ENCODE measurements around the gene MED13. TPM values are rescaled to one million over a fixed set of nuclear protein-coding genes. Genes with fewer than 3 reads are reported as not detected.

The MED13 gene
- polyA plus RNA-seq, 3 donors, result 2.1 to 32.0 (median 5.0) TPM

GRCh38 chr17:61984821-61985220, 80.3 kb downstream of the MED13 start:
- H3K9me3 Mint-ChIP-seq, result no peaks in the 10 kb centered on the region
- intact Hi-C loops (cut with micrococcal nuclease), result no loop called here
- no peak for DNase-seq
- H3K27me3 Mint-ChIP-seq (ENCODE audit: low read depth in 3 of 3), result no peaks in the 10 kb centered on the region
- Histone ChIP-seq H3K36me3 (replicated peaks in 1 of 2; ENCODE audit: control insufficient read depth in 1 of 2, insufficient read depth in 2 of 2, low read length in 2 of 2) (peaks cover 91 to 93% of the 10 kb centered on the region in 2 donors), H3K27me3 (ENCODE audit: control insufficient read depth in 2 of 2, insufficient read depth in 2 of 2, low read length in 2 of 2) (no peaks in the 10 kb centered on the region), H3K9me3 (replicated peaks in 1 of 2; ENCODE audit: control insufficient read depth in 1 of 2, insufficient read depth in 1 of 2, low read length in 2 of 2) (no peaks in the 10 kb centered on the region), H3K4me2 (replicated peaks; ENCODE audit: extremely low read depth, low read length, poor library complexity, severe bottlenecking) (no peak overlapping the region), H3K27ac (ENCODE audit: low read depth in 1 of 2, low read length in 2 of 2) (no peak overlapping the region), H2AFZ (ENCODE audit: insufficient read depth, low read depth, low read length, poor library complexity, severe bottlenecking) (no peak overlapping the region), H3K4me1 (ENCODE audit: control insufficient read depth in 1 of 2, insufficient read depth in 2 of 2, low read length in 2 of 2) (no peaks in the 10 kb centered on the region), H4K20me1 (ENCODE audit: insufficient read depth, low read length) (peaks cover 27% of the 10 kb centered on the region), H3K79me2 (ENCODE audit: insufficient read depth, low read length) (peaks cover 11% of the 10 kb centered on the region), H3K4me3 (replicated peaks in 1 of 3; ENCODE audit: low read depth in 2 of 3, low read length in 3 of 3) (no peak overlapping the region), H3K9ac (ENCODE audit: insufficient read depth, low read length, poor library complexity, severe bottlenecking) (no peak overlapping the region)
- TF ChIP-seq CTCF (IDR thresholded peaks at IDR 0.05), result no peak
- H3K4me3 Mint-ChIP-seq, result no peak overlapping the region
- no peaks in the 10 kb centered on the region for H3K4me1 Mint-ChIP-seq
- 37% methylated on average over 2 of the region's 4 CpGs for WGBS (ENCODE audit: insufficient coverage)
- H3K36me3 Mint-ChIP-seq, result peaks cover 68 to 79% of the 10 kb centered on the region in 2 donors
- no peak overlapping the region for H3K27ac Mint-ChIP-seq

GRCh38 chr17:61981323-61981722, 83.8 kb downstream of the MED13 start:
- H4K20me1 ChIP-seq (ENCODE audit: insufficient read depth, low read length), result peaks cover 52% of the 10 kb centered on the region
- H3K4me2 ChIP-seq (replicated peaks; ENCODE audit: extremely low read depth, low read length, poor library complexity, severe bottlenecking), result no peak overlapping the region
- no peak overlapping the region for H3K4me3 ChIP-seq (replicated peaks in 1 of 3; ENCODE audit: low read depth in 2 of 3, low read length in 3 of 3)
- Mint-ChIP-seq H3K27me3 (ENCODE audit: low read depth in 3 of 3) (no peaks in the 10 kb centered on the region), H3K27ac (peak overlapping the region in 2 of 7 donors; percentile 20 to 52), H3K9me3 (no peaks in the 10 kb centered on the region), H3K4me1 (no peaks in the 10 kb centered on the region), H3K4me3 (no peak overlapping the region), H3K36me3 (peaks cover 68 to 85% of the 10 kb centered on the region in 2 donors)
- peaks cover 83 to 98% of the 10 kb centered on the region in 2 donors for H3K36me3 ChIP-seq (replicated peaks in 1 of 2; ENCODE audit: control insufficient read depth in 1 of 2, insufficient read depth in 2 of 2, low read length in 2 of 2)
- intact Hi-C loops (cut with micrococcal nuclease), result no loop called here
- H3K9ac ChIP-seq (ENCODE audit: insufficient read depth, low read length, poor library complexity, severe bottlenecking), result no peak overlapping the region
- DNase-seq, result no peak
- H2AFZ ChIP-seq (ENCODE audit: insufficient read depth, low read depth, low read length, poor library complexity, severe bottlenecking), result no peak overlapping the region
- peaks cover 21% of the 10 kb centered on the region for H3K79me2 ChIP-seq (ENCODE audit: insufficient read depth, low read length)
- no peaks in the 10 kb centered on the region for H3K4me1 ChIP-seq (ENCODE audit: control insufficient read depth in 1 of 2, insufficient read depth in 2 of 2, low read length in 2 of 2)
- H3K27me3 ChIP-seq (ENCODE audit: control insufficient read depth in 2 of 2, insufficient read depth in 2 of 2, low read length in 2 of 2), result no peaks in the 10 kb centered on the region
- no peak for TF ChIP-seq CTCF (IDR thresholded peaks at IDR 0.05)
- H3K9me3 ChIP-seq (replicated peaks in 1 of 2; ENCODE audit: control insufficient read depth in 1 of 2, insufficient read depth in 1 of 2, low read length in 2 of 2), result no peaks in the 10 kb centered on the region
- H3K27ac ChIP-seq (ENCODE audit: low read depth in 1 of 2, low read length in 2 of 2), result no peak overlapping the region

Measured in CD14-positive monocyte (primary cell).